ENCODE data around the gene FAM227A. TPM values are rescaled to one million over a fixed set of nuclear protein-coding genes. Genes with fewer than 3 reads are reported as not detected.

FAM227A gene
- total and polyA plus RNA-seq, 2 donors from 2014 or later: 0.80 to 3.4 TPM

DNA sequence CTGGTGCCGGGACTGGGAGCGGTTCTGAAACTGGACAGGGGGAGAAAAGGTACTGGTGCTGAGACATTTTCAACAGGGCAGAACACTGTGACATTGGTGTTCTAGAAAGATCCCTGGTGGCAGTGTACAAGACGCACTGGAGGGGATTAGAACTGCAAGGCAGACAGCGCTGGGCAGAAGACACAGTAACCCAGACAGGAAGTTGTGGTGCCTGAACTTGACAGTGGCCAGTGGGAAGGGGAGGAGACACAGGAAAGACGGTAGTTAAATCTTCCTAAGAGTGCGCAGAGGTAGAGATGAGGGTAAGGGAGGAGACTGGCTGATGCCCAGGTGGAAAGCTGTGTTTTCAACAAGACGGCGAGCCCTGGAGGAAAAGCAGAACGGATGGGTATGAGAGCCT lies 24.5 kb downstream of the FAM227A start:
- FAIRE-seq: no peak
- TF ChIP-seq CTCF (IDR thresholded peaks at IDR 0.05; ENCODE audit: borderline replicate concordance, extremely low read depth, insufficient read depth): no peak
- Histone ChIP-seq H3K4me3 (ENCODE audit: low read length in 3 of 3) (no peak overlapping the region), H3K27me3 (ENCODE audit: control insufficient read depth, insufficient read depth, low read length) (no peaks in the 10 kb centered on the region), H3K9ac (ENCODE audit: low read length in 3 of 3) (no peak overlapping the region), H3K9me3 (ENCODE audit: control insufficient read depth in 2 of 3, insufficient read depth in 1 of 3, low read length in 3 of 3) (no peaks in the 10 kb centered on the region), H3K36me3 (ENCODE audit: control insufficient read depth in 2 of 3, insufficient read depth in 3 of 3, low read length in 3 of 3) (peaks cover 0 to 4% (median 0%) of the 10 kb centered on the region in 3 donors), H3K27ac (ENCODE audit: low read depth in 2 of 2, low read length in 2 of 2) (no peak overlapping the region), H3K4me1 (ENCODE audit: control insufficient read depth in 2 of 3, insufficient read depth in 2 of 3, low read depth in 1 of 3, low read length in 3 of 3) (no peaks in the 10 kb centered on the region)
- DNase-seq: no peak
- intact Hi-C loops (cut with DNase I): no loop called here

GRCh38 chr22:38629108-38629507 lies 27.1 kb downstream of the FAM227A start:
- no peak for FAIRE-seq

GRCh38 chr22:38628444-38628843 lies 27.7 kb downstream of the FAM227A start:
- FAIRE-seq (no peak), DNase-seq (no peak)
- no peak for TF ChIP-seq CTCF (IDR thresholded peaks at IDR 0.05; ENCODE audit: borderline replicate concordance, extremely low read depth, insufficient read depth)
- Histone ChIP-seq H3K27ac (ENCODE audit: low read depth in 2 of 2, low read length in 2 of 2) (no peak overlapping the region), H3K36me3 (ENCODE audit: control insufficient read depth in 2 of 3, insufficient read depth in 3 of 3, low read length in 3 of 3) (no peaks in the 10 kb centered on the region), H3K9ac (ENCODE audit: low read length in 3 of 3) (no peak overlapping the region), H3K4me3 (ENCODE audit: low read length in 3 of 3) (no peak overlapping the region), H3K4me1 (ENCODE audit: control insufficient read depth in 2 of 3, insufficient read depth in 2 of 3, low read depth in 1 of 3, low read length in 3 of 3) (no peaks in the 10 kb centered on the region), H3K9me3 (ENCODE audit: control insufficient read depth in 2 of 3, insufficient read depth in 1 of 3, low read length in 3 of 3) (no peaks in the 10 kb centered on the region), H3K27me3 (ENCODE audit: control insufficient read depth, insufficient read depth, low read length) (no peaks in the 10 kb centered on the region)
- intact Hi-C loops (cut with DNase I): no loop called here

More at GRCh38 chr22:38629108-38629507, 27.1 kb downstream of the FAM227A start:
- H3K4me1 ChIP-seq (ENCODE audit: control insufficient read depth in 2 of 3, insufficient read depth in 2 of 3, low read depth in 1 of 3, low read length in 3 of 3): no peaks in the 10 kb centered on the region
- no peaks in the 10 kb centered on the region for H3K27me3 ChIP-seq (ENCODE audit: control insufficient read depth, insufficient read depth, low read length)
- H3K4me3 ChIP-seq (ENCODE audit: low read length in 3 of 3): no peak overlapping the region
- H3K9ac ChIP-seq (ENCODE audit: low read length in 3 of 3): no peak overlapping the region
- no peaks in the 10 kb centered on the region for H3K36me3 ChIP-seq (ENCODE audit: control insufficient read depth in 2 of 3, insufficient read depth in 3 of 3, low read length in 3 of 3)
- TF ChIP-seq CTCF (IDR thresholded peaks at IDR 0.05; ENCODE audit: borderline replicate concordance, extremely low read depth, insufficient read depth): no peak
- DNase-seq: no peak
- intact Hi-C loops (cut with DNase I): no loop called here
- H3K9me3 ChIP-seq (ENCODE audit: control insufficient read depth in 2 of 3, insufficient read depth in 1 of 3, low read length in 3 of 3): no peaks in the 10 kb centered on the region
- no peak overlapping the region for H3K27ac ChIP-seq (ENCODE audit: low read depth in 2 of 2, low read length in 2 of 2)

DNA sequence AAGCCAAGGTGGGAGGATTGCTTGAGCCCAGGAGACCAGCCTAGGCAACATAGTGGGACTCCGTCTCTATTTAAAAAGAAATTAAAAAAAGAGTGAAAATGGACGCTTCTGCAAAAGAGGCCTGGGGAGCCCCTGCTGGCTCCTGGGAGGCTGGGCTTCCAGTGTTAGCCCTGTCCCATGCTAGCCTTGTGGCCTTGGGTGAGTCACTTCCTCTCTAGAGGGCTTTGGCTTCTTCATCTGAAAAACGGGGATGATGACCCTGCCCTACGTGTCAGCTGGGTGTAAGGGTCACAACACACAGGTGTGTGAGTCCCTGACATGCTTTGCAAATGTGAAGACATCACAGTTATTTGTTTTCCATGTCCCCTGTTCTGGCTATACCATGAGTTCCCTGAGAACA lies 32.8 kb downstream of the FAM227A start:
- Histone ChIP-seq H3K36me3 (ENCODE audit: control insufficient read depth in 2 of 3, insufficient read depth in 3 of 3, low read length in 3 of 3) (peaks cover 0 to 3% (median 3%) of the 10 kb centered on the region in 3 donors), H3K4me3 (ENCODE audit: low read length in 3 of 3) (no peak overlapping the region), H3K4me1 (ENCODE audit: control insufficient read depth in 2 of 3, insufficient read depth in 2 of 3, low read depth in 1 of 3, low read length in 3 of 3) (no peaks in the 10 kb centered on the region), H3K27me3 (ENCODE audit: control insufficient read depth, insufficient read depth, low read length) (no peaks in the 10 kb centered on the region), H3K9me3 (ENCODE audit: control insufficient read depth in 2 of 3, insufficient read depth in 1 of 3, low read length in 3 of 3) (no peaks in the 10 kb centered on the region), H3K9ac (ENCODE audit: low read length in 3 of 3) (no peak overlapping the region), H3K27ac (ENCODE audit: low read depth in 2 of 2, low read length in 2 of 2) (no peak overlapping the region)
- no peak for FAIRE-seq
- no peak for DNase-seq
- no peak for TF ChIP-seq CTCF (IDR thresholded peaks at IDR 0.05; ENCODE audit: borderline replicate concordance, extremely low read depth, insufficient read depth)
- intact Hi-C loops (cut with DNase I): no loop called here

All from kidney (tissue), 14 donors.